Activated CD4-positive, CD25-positive, alpha-beta regulatory T cell treated with anti-CD3 and anti-CD28 coated beads, Interleukin-2, amount 50 U/mL, for 72 hours (primary cell): ENCODE data around the gene SYNPR.

Experiments used
- DNase-seq: peaks from one replicate; pipeline ENCODE4 v3.0.0; 2021

Gene SYNPR

GRCh38 chr3:63474828-63475518 is 196.9 kb downstream of the SYNPR start:
- no peak for DNase-seq

DNA sequence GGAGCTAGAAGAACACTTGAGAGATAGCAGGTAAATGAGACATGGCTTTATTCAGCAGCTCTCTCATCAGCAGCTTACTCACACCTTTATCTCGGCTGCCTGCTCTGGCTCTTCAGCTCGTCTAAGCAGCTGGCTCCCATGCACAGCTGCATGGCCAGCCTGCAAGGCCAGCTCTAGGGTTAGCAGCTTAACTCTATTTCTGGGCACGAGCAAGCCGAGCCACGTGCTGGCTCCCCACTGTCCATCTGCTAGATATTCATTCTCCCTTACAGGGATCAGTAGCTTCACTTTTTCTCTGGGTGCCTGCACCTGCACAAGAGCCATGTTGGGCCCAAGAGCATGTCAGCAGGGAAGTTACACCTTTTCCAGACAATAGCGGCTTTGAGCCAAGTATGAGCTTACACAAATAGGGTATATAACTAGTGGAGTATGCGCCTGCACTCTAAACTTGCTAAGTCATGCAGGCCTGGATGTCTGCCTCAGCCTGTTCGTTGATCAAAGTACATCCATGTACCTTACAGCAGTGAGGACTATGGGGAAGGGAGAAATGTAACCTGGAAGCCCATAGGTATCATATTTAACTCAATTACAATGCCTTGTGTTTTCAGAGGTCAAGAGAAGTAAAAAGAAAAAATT is 199.5 kb downstream of the SYNPR start:
- DNase-seq = no peak

DNA sequence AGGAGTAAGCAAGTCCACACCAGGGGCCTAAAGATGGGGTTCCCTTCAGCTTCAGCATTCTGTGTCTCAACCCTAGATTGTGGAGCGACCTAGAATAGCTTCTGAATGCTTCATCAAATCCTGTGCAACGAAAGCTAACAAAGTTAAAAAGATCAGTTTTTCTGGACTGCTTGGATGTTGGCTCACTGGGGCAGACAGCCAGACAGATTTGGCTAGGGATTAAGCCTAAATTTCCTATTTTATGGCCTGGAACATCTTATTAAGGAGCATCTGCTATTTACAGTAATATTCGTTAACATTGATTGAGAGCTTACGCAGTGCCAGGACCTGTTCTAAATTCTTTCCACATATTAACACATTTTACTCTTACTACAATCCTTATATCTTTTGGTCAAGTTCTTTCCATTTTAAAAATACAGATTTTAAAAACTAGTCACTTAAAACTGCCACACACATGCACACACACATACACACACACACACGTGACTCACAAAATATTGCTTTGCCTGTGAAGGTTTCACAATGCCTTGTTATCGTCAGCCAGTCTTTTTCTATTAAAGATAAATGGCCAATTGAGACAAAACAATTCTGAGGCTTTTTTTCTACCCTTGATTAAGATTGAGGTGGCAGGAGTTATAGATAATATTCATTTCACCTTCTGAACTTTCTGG is 201.0 kb downstream of the SYNPR start:
- DNase-seq = no peak

- DNase-seq = no peak
These were observed 201.5 kb downstream of the SYNPR start for GRCh38 chr3:63479661-63480035.

DNA sequence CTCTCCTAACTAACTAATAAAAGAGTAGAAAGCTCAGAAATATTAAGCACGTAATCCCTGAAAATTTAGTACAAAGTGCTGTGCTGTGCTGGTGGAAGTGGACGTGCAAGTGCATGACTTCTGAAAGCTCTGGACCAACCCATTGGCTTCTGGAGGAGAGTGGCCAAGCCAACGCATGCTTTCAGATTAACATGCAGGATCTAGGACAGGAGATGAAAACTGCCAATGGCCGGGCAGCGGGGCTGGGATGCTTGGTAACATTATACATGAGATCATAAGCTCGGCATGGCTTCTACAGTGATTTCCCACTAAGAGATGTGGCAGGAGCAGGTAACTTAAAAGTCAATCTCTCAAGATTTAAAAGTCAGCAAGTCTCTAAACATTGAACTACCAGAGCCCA is 203.5 kb downstream of the SYNPR start:
- DNase-seq = no peak

GRCh38 chr3:63482341-63482740 is 204.2 kb downstream of the SYNPR start:
- DNase-seq = no peak

- no peak for DNase-seq
These were observed 214.4 kb downstream of the SYNPR start for GRCh38 chr3:63492464-63492863.

DNA sequence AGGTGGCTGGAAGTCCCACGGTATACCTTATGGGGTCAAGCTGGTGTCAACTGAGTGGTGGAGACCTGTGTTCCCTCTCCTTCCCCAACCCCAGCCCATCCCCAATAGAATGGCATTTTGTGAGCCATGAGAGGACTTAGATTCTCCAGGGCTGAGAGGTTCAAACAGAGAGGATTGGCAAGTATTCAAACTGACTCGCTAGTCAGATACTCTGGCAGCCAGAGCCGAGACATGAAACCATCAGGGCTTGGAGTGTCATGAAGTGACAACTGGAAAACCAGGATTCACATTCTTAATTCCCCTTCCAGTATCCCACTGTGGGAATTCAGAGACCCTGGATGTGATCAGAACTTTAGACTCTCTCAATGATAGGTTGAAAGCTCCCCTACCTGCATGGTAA is 215.0 kb downstream of the SYNPR start:
- DNase-seq = no peak

- no peak for DNase-seq
These were observed 216.5 kb downstream of the SYNPR start for GRCh38 chr3:63494646-63495045.

DNA sequence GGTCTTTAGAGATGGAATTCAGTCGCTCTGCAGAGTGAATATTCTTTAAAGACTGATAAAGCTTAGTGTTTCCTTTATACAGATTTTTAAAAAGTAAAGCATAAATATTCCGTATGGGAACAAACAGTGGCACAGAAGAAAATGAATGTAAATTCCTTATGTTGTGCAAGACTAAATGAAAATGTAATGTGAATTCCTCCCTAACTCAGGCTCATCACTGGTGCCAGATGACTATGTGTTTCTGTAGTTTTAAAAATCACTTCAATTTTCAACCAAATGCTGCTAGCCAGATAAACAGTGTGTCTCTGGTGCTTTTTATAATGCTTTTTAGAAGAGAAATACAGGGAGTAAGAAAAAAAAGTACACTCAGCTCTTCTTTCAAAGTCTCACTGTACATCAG is 219.5 kb downstream of the SYNPR start:
- DNase-seq = no peak

DNA sequence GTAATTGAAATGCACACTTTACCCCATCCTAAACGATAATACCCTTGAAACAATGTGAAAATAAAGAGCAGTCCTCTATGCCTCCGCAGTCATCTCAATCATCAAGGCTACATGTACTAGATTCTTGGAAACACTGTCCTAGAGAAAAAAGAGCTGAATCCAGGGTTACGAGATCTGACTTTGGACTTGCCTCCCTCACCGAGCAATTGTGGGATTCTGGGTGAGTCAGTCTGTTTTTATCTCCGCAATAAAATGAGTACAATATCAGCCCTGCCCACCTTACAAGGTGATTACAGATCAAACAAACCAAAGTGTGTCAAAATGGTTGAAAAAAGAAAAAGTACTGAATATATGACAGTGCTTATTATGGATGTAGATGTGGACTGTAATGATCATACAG is 222.1 kb downstream of the SYNPR start:
- no peak for DNase-seq

DNA sequence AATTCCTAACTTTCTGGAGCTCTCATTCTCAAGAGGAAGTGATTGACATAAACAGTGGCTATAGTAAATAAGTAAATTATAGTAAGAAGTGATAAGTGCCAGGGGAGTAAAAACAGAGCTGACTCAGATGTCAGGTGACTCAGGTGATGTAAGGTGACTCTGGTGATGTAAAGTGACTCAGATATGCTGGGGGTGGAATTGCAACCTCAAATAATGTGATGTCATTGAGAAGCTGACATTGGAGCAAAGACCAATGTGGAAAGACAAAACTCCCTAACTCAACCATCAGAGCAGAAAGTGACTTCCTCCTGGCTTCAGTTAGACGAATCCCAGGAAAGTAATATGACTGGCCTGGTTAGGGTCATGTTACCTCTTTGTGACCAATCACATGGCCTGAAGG is 230.2 kb downstream of the SYNPR start:
- DNase-seq = no peak

GRCh38 chr3:63508771-63509170 is 230.7 kb downstream of the SYNPR start:
- DNase-seq = no peak

GRCh38 chr3:63513791-63514190 is 235.7 kb downstream of the SYNPR start:
- no peak for DNase-seq

DNA sequence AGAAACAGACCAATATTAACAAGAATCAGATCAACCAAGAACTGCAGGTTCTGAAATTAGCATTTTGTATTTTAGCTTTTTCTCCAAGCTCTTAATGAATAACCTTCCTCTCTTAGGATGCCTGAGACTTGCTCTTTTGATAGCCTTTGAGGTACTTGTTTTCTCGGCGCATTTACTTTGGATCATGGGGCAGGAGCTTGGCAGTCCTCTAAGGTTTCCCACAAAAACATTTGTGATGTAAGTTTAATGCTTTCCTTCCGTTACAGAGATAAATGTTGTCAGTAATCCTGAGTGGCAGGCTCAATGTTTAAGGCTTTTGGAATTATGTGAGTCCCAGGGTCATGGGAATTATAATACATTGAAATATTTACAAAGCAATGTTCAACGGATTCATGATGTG is 236.6 kb downstream of the SYNPR start:
- DNase-seq = no peak

DNA sequence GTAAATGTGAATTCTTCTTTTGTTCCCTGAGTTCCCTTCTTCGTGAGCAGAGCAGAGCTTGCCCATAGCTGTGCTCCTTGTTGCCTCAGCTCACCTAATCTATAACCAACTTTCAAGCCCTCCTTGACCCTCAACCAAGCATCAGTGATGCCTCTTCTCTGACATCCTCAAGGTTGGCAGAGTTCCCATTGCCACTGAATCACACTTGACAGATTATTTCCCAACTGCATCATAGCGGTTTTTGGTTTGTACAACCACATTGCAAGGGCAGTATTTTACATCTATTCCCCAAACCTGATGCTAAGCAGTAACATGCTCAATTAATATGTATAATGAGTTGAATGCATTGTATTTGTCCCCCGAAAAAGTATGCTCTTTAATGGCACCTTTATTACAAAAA is 241.3 kb downstream of the SYNPR start:
- DNase-seq = no peak

DNA sequence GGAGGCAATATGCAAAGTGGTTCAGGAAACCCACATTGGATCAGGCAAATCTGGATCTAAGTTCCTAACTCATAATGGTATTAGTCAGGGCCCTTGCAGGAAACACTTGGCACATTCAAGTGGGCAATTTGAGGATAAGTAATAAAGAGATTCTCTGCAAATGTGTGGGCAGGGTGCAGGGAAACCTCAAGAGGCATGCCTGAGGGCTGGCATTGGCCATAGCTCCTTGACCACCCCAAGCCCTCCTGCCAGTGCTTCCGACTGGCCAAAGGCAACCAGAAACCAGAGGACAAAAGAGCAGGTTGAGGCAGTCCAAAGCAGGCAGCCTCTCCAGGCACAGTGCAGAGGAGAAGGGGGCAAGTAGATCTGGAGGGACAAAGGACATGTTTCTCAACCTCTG is 243.5 kb downstream of the SYNPR start:
- DNase-seq = no peak

DNA sequence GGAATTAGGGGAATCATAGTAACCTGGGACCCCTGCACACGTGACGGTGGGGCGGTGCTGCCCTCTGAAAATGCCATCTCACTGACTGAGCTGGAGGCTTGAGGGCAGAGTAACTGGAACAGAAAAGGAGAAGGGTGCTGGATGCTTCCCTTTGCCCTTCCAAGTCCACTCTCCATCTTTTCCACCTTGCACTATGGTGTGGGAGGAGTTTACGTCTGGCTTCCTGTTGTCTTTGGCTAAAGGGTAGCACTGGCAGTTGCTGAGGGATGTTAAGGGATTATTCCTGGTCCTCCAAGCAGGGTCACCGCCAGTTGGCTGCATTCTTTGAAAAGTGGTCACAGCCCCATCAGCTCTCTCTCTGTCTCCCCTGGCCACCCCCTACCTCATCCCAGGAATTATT is 245.0 kb downstream of the SYNPR start:
- DNase-seq = no peak

DNA sequence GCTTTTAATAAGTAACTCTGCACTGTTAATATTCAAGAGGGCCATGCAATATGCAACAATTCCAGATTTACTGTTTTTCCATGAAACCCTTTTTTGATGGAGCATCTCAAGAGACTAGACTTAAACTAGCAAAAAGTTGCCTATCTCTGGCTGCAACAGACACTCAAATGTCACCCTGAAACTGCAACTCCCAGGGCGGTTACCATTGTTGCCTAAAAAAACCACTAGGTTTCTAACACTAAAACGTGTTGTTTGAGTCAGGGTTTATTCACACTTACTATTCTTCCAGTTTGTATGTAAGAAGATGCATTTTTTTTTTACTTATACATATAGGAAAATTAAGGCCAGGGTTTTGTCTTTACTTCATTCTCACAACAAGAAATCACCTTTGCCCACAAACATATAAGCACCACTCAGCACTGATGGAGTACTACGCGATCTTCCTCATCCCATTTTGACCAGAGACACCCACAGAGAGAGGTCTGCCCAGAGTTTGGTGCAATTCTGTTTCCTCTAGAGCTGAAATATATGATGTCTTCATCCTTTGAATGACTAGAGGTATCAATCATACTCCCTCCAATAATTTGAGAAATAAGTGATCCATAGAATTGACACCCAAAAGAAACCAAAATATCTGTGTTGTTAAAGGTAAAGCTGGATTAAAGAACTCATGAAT is 250.4 kb downstream of the SYNPR start:
- no peak for DNase-seq

- DNase-seq = no peak
These were observed 254.4 kb downstream of the SYNPR start for GRCh38 chr3:63532521-63532920.

DNA sequence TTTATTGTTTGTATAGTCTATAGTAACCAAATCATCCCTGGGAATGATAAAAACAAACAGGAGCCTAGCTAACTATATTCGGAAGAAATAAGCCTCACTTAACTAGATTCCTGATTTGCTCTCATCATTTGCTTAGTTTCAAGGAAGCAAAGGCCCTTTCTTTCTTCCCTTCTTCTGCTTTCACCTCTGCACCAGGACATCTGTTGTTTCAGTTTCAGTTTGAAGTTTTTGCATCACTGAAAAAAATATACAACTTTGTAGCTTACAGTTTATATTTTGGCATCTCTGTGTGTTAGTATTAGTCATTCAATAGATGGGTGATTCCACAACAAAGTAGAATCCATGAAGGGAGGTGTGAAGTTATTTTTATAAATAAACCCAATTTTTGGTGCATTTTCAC is 260.8 kb downstream of the SYNPR start:
- DNase-seq = no peak

- no peak for DNase-seq
These were observed 277.7 kb downstream of the SYNPR start for GRCh38 chr3:63555767-63556166.

DNA sequence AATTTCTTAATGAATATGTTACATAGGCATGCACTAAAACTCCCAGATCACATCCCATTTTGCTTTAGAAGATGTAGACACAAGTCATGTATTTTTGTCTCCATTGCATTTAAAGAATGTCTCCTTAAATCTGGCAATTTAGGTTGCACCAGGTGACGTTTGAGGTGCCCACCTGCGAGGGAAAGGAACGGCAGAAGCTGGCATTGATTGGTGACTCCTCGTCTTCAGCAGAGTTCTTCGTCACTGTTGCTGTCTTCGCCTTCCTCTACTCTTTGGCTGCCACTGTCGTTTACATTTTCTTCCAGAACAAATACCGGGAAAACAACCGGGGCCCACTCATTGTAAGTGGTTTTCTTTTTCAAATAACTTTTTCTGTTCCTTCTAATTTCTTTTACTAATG is 278.3 kb downstream of the SYNPR start:
- DNase-seq = no peak

- no peak for DNase-seq
These were observed 279.8 kb downstream of the SYNPR start for GRCh38 chr3:63557912-63558311.
